ENCODE data around the gene DOK6. TPM values are rescaled to one million over a fixed set of nuclear protein-coding genes. Genes with fewer than 3 reads are reported as not detected.

DOK6 gene
- total and polyA plus RNA-seq, 10 of the 15 experiments (the other 5 are each of a cell fraction or from before 2014, with no cell fraction given): 0.01 to 0.09 (median 0.04) TPM; not detected in 4

GRCh38 chr18:69843015-69843414 lies 442.3 kb downstream of the DOK6 start (continued):
- TF ChIP-seq NR2C1 (IDR thresholded peaks at IDR 0.05) (no peak), HDAC6 (IDR thresholded peaks at IDR 0.05; ENCODE audit: unreplicated experiment) (no peak), BCL3 (IDR thresholded peaks at IDR 0.05; ENCODE audit: borderline replicate concordance, insufficient read depth, low read depth, low read length, poor library complexity, severe bottlenecking) (no peak), SREBF2 (IDR thresholded peaks at IDR 0.05; ENCODE audit: low read length) (no peak), ZBTB4 (CRISPR knock-in tag; IDR thresholded peaks at IDR 0.05) (no peak), TARDBP (IDR thresholded peaks at IDR 0.05; ENCODE audit: borderline replicate concordance) (no peak)

GRCh38 chr18:69844656-69845055 lies 444.0 kb downstream of the DOK6 start:
- intact Hi-C loops (cut with micrococcal nuclease; ENCODE audit: unreplicated experiment) (no loop called here), in situ Hi-C loops (cut with MboI) (no loop called here)
- no TSS peak for BruUV-seq (replicated peaks)
- TF ChIP-seq ZNF217 (IDR thresholded peaks at IDR 0.05): no peak
- TF ChIP-seq TCF3 (IDR thresholded peaks at IDR 0.05; ENCODE audit: borderline replicate concordance, insufficient read depth, low read depth, low read length): no peak
- TF ChIP-seq FOXK2 (IDR thresholded peaks at IDR 0.05): no peak
- no peak for TF ChIP-seq CHD4 (IDR thresholded peaks at IDR 0.05)
- TF ChIP-seq BCL3 (IDR thresholded peaks at IDR 0.05; ENCODE audit: borderline replicate concordance, insufficient read depth, low read depth, low read length, poor library complexity, severe bottlenecking): no peak
- no peak for TF ChIP-seq KLF5 (IDR thresholded peaks at IDR 0.05; ENCODE audit: partially characterized antibody)
- no peak for TF ChIP-seq IRF3 (IDR thresholded peaks at IDR 0.05)
- no peak for TF ChIP-seq TCF12 (IDR thresholded peaks at IDR 0.05; ENCODE audit: low read depth, low read length)
- no peak for TF ChIP-seq SREBF2 (IDR thresholded peaks at IDR 0.05; ENCODE audit: low read length)

More at GRCh38 chr18:69844656-69845055, 444.0 kb downstream of the DOK6 start:
- ChIA-PET POLR2A (no interaction called here), RAD21 (ENCODE audit: unreplicated experiment) (interaction anchor here (0.8 kb wide), 1 partner anchor 241 kb away, joined by 3 read pairs; no protein-coding TSS in a partner anchor), SMC1A (ENCODE audit: uncharacterized antibody, unreplicated experiment) (interaction anchor here (1.0 to 1.7 kb wide), 2 partner anchors 13 to 239 kb away, joined by 3 to 4 read pairs; no protein-coding TSS in a partner anchor), CTCF (interaction anchor here (1.1 kb wide), 1 partner anchor 241 kb away, joined by 3 read pairs; no protein-coding TSS in a partner anchor)
- Histone ChIP-seq H3K4me3 (no peak overlapping the region), H3K27ac (ENCODE audit: control insufficient read depth, insufficient read depth) (no peak overlapping the region), H3K36me3 (ENCODE audit: control insufficient read depth in 2 of 2, insufficient read depth in 2 of 2, low read length in 1 of 2) (no peaks in the 10 kb centered on the region), H3K9me3 (replicated peaks; ENCODE audit: control insufficient read depth, insufficient read depth, low read length) (no peaks in the 10 kb centered on the region), H3K27me3 (replicated peaks in 1 of 2; ENCODE audit: control insufficient read depth in 2 of 2, insufficient read depth in 2 of 2, low read length in 1 of 2) (no peaks in the 10 kb centered on the region), H3K79me2 (ENCODE audit: control insufficient read depth, insufficient read depth, low read length) (no peaks in the 10 kb centered on the region), H4K20me1 (ENCODE audit: control insufficient read depth, insufficient read depth) (no peaks in the 10 kb centered on the region), H2AFZ (ENCODE audit: control insufficient read depth, low read depth, low read length) (no peak overlapping the region), H3K4me1 (ENCODE audit: control insufficient read depth, insufficient read depth, low read length) (no peaks in the 10 kb centered on the region), H3K9ac (ENCODE audit: control insufficient read depth, insufficient read depth, low read length) (no peak overlapping the region), H3K4me2 (ENCODE audit: control insufficient read depth, insufficient read depth) (no peak overlapping the region)
- DNase-seq (ENCODE audit: low read depth, low spot score) (no peak), FAIRE-seq (no peak), ATAC-seq (no peak)
- WGBS (ENCODE audit: insufficient coverage, insufficient replicate concordance, low lambda C conversion rate, missing lambda C conversion rate): 57% methylated on average over 2 of the region's 2 CpGs
